GM12874 (cell line): Measurements from ENCODE around the gene CDH20.

Experiments
- CTCF ChIP-seq: IDR thresholded peaks from 2 replicates; pipeline ENCODE4 v1.5.1; 2011; ENCODE audit warnings: low read depth, mild to moderate bottlenecking, control low read depth, low read length, moderate library complexity; ENCODE audit not compliant: insufficient read depth

CDH20 gene

GRCh38 chr18:61334491-61334850, 1.2 kb downstream of the CDH20 start:
- TF ChIP-seq CTCF, result no peak

- no peak for TF ChIP-seq CTCF
Observed at GRCh38 chr18:61334951-61335683, 1.9 kb downstream of the CDH20 start.

GRCh38 chr18:61335684-61336555, 2.7 kb downstream of the CDH20 start:
- no peak for TF ChIP-seq CTCF

- no peak for TF ChIP-seq CTCF
Observed at GRCh38 chr18:61336766-61337165, 3.5 kb downstream of the CDH20 start.

- TF ChIP-seq CTCF, result no peak
Observed at GRCh38 chr18:61337527-61337926, 4.3 kb downstream of the CDH20 start.

GRCh38 chr18:61340148-61340547, 6.9 kb downstream of the CDH20 start:
- no peak for TF ChIP-seq CTCF

- no peak for TF ChIP-seq CTCF
Observed at GRCh38 chr18:61348230-61348629, 15.0 kb downstream of the CDH20 start.
